ENCODE measurements around the gene GLIS1. TPM values are rescaled to one million over a fixed set of nuclear protein-coding genes. Genes with fewer than 3 reads are reported as not detected.

Gene GLIS1
- total and polyA plus RNA-seq, 2 donors: 0.42 to 2.0 TPM

DNA sequence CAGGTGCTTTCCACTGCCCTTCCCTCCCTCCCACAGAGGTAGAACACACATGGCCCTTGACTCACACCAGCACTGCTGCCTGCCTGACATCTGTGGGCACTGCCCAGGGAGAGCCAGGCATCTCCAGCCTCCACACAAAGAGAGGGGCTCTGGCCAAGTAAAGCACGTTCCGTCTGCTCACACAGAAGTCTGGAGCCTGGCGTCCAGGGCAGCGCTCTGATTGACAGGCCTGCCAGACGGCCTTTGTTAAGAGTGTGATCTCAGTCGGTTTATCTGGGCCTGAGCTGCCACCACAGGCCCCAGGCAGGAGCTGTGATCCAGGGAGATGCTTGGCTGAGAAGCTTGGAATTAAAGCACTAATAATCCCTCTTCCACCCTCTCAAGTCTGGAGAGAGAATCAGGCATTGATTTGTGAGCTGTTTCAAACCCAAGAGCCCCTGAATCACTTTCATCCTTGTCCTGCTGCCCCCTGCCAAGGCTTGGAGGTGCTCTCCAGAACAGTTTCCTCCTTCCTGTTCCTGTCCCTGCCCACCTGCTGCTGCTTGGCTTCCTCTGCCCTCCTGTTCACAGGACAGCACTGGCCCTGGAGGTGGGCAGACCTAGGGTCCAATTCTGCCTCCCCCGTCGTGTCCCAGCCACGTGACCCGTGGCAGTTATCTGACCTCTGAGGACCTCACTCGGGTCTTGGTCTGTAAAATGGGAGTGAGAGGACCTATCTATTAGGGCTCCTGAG lies 276.0 kb downstream of the GLIS1 start:
- 73% methylated on average over 11 of the region's 11 CpGs for WGBS
- no peaks in the 10 kb centered on the region for H3K36me3 ChIP-seq (ENCODE audit: insufficient read depth)
- no peak overlapping the region for H3K27ac ChIP-seq (ENCODE audit: low read depth)
- no peak overlapping the region for H3K4me3 ChIP-seq (ENCODE audit: low read depth, low read length)
- DNase-seq (ENCODE audit: extremely low spot score): no peak
- no peaks in the 10 kb centered on the region for H3K4me1 ChIP-seq (ENCODE audit: insufficient read depth)

GRCh38 chr1:53462193-53462592 lies 276.8 kb downstream of the GLIS1 start:
- Histone ChIP-seq H3K4me3 (ENCODE audit: low read depth, low read length) (no peak overlapping the region), H3K4me1 (ENCODE audit: insufficient read depth) (no peaks in the 10 kb centered on the region), H3K36me3 (ENCODE audit: insufficient read depth) (no peaks in the 10 kb centered on the region), H3K27ac (ENCODE audit: low read depth) (no peak overlapping the region)
- WGBS: 79% methylated on average over 6 of the region's 6 CpGs
- no peak for DNase-seq (ENCODE audit: extremely low spot score)

- WGBS: 90% methylated on average over 25 of the region's 25 CpGs
- DNase-seq (ENCODE audit: extremely low spot score): no peak
- Histone ChIP-seq H3K4me3 (ENCODE audit: low read depth, low read length) (no peak overlapping the region), H3K36me3 (ENCODE audit: insufficient read depth) (no peaks in the 10 kb centered on the region), H3K4me1 (ENCODE audit: insufficient read depth) (no peaks in the 10 kb centered on the region), H3K27ac (ENCODE audit: low read depth) (no peak overlapping the region)
These were observed 277.5 kb downstream of the GLIS1 start for GRCh38 chr1:53461323-53462044.

GRCh38 chr1:53460666-53461322 lies 278.2 kb downstream of the GLIS1 start:
- no peak for DNase-seq (ENCODE audit: extremely low spot score)

GRCh38 chr1:53460211-53460634 lies 278.7 kb downstream of the GLIS1 start:
- no peak overlapping the region for H3K4me3 ChIP-seq (ENCODE audit: low read depth, low read length)
- H3K27ac ChIP-seq (ENCODE audit: low read depth): no peak overlapping the region
- 95% methylated on average over 25 of the region's 25 CpGs for WGBS
- DNase-seq (ENCODE audit: extremely low spot score): no peak
- no peaks in the 10 kb centered on the region for H3K36me3 ChIP-seq (ENCODE audit: insufficient read depth)
- no peaks in the 10 kb centered on the region for H3K4me1 ChIP-seq (ENCODE audit: insufficient read depth)

More at GRCh38 chr1:53460666-53461322, 278.2 kb downstream of the GLIS1 start:
- WGBS: 87% methylated on average over 29 of the region's 29 CpGs
- H3K36me3 ChIP-seq (ENCODE audit: insufficient read depth): no peaks in the 10 kb centered on the region
- no peaks in the 10 kb centered on the region for H3K4me1 ChIP-seq (ENCODE audit: insufficient read depth)
- no peak overlapping the region for H3K27ac ChIP-seq (ENCODE audit: low read depth)
- no peak overlapping the region for H3K4me3 ChIP-seq (ENCODE audit: low read depth, low read length)

DNA sequence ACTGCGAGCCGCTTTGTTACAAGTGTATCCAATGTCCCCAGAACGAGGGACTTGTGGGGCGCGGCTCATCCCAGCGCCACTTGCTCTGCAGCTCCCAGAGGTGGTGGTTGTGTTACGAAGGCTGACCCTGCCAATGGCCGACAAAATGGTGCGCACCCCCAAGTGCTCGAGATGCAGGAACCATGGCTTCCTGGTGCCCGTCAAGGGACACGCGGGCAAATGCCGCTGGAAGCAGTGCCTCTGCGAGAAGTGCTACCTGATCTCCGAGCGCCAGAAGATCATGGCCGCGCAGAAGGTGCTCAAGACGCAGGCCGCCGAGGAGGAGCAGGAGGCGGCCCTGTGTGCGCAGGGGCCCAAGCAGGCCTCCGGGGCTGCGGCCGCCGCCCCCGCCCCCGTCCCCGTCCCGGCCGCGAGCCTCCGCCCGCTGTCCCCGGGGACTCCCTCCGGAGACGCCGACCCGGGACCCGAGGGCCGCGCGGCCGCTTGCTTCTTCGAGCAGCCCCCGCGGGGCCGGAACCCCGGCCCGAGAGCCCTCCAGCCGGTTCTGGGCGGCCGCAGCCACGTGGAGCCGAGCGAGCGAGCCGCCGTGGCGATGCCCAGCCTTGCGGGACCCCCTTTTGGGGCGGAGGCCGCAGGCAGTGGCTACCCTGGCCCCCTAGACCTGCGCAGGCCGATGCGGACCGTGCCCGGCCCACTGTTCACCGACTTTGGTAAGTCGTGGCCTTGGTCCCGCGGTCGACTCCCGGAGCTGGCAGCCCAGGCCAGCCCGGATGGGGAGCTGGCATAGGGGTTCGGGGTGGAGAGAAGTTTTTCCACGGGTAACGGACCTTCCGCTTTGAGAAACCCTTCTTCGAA lies 279.4 kb downstream of the GLIS1 start, which contains the start of gene DMRTB1:
TSS of gene DMRTB1 (plus strand) at position 79 of the 855 bp plus-strand sequence. CDS start at position 134, 55 bp downstream.
- 95% methylated on average over 82 of the region's 82 CpGs for WGBS
- Histone ChIP-seq H3K27ac (ENCODE audit: low read depth) (no peak within 1 kb of the TSS), H3K36me3 (ENCODE audit: insufficient read depth) (no peaks in the 10 kb centered on the region), H3K4me1 (ENCODE audit: insufficient read depth) (no peaks in the 10 kb centered on the region), H3K4me3 (ENCODE audit: low read depth, low read length) (no peak within 1 kb of the TSS)
- DNase-seq (ENCODE audit: extremely low spot score): no peak

- no peaks in the 10 kb centered on the region for H3K4me1 ChIP-seq (ENCODE audit: insufficient read depth)
- H3K36me3 ChIP-seq (ENCODE audit: insufficient read depth): no peaks in the 10 kb centered on the region
- WGBS: 77% methylated on average over 3 of the region's 3 CpGs
These were observed 280.3 kb downstream of the GLIS1 start for GRCh38 chr1:53458634-53459033.

More at GRCh38 chr1:53458634-53459033, 280.3 kb downstream of the GLIS1 start:
- Histone ChIP-seq H3K4me3 (ENCODE audit: low read depth, low read length) (no peak overlapping the region), H3K27ac (ENCODE audit: low read depth) (no peak overlapping the region)
- DNase-seq (ENCODE audit: extremely low spot score): no peak

Small RNAs within 50 kb of the gene (small RNA-seq; reads per million reads assigned to genes)
- gene RF00418: not detected
- gene RNU7-95P: not detected

Other genes with a start within 250 kb of the GLIS1 start
- gene NDC1, start 99.1 kb upstream of the GLIS1 start, total RNA-seq: 28.7 TPM
- 6.6 TPM for gene NDC1, start 99.1 kb upstream of the GLIS1 start, polyA plus RNA-seq
- 18.1 TPM for gene YIPF1, start 150.6 kb upstream of the GLIS1 start, total RNA-seq
- 24.8 TPM for gene YIPF1, start 150.6 kb upstream of the GLIS1 start, polyA plus RNA-seq
- gene DIO1, start 155.0 kb upstream of the GLIS1 start, total RNA-seq: not detected
- 0.08 TPM for gene DIO1, start 155.0 kb upstream of the GLIS1 start, polyA plus RNA-seq
- gene IFT25, start 206.5 kb upstream of the GLIS1 start, total RNA-seq: 63.7 TPM
- 24.0 TPM for gene IFT25, start 206.5 kb upstream of the GLIS1 start, polyA plus RNA-seq
- gene LRRC42, start 207.2 kb upstream of the GLIS1 start, total RNA-seq: 17.3 TPM
- 19.3 TPM for gene LRRC42, start 207.2 kb upstream of the GLIS1 start, polyA plus RNA-seq